ENCODE data around the gene WDR82.

WDR82 gene

GRCh38 chr3:52322466-52322865 is 44.0 kb upstream of the WDR82 start:
- H3K27me3 ChIP-seq (ENCODE audit: insufficient read depth, poor library complexity, severe bottlenecking) = no peaks in the 10 kb centered on the region
- no peak for TF ChIP-seq GABPA (IDR thresholded peaks at IDR 0.05; ENCODE audit: low read depth)
- TF ChIP-seq CTCF (IDR thresholded peaks at IDR 0.05; ENCODE audit: insufficient read depth, low read length) = no peak
- TF ChIP-seq POLR2AphosphoS5 (IDR thresholded peaks at IDR 0.05; ENCODE audit: low read depth) = no peak
- TF ChIP-seq SPI1 (IDR thresholded peaks at IDR 0.05; ENCODE audit: borderline replicate concordance, low read depth) = no peak
- no peak for TF ChIP-seq REST (IDR thresholded peaks at IDR 0.05; ENCODE audit: insufficient replicate concordance, low read depth)
- no peak overlapping the region for H3K27ac ChIP-seq (replicated peaks)
- H3K4me3 ChIP-seq (replicated peaks; ENCODE audit: insufficient read depth, low read length) = no peak overlapping the region
- DNase-seq (ENCODE audit: low read depth in 1 of 2, low spot score in 1 of 2) = no peak

- Histone ChIP-seq H3K27me3 (ENCODE audit: insufficient read depth, poor library complexity, severe bottlenecking) (no peaks in the 10 kb centered on the region), H3K4me3 (replicated peaks; ENCODE audit: insufficient read depth, low read length) (no peak overlapping the region), H3K27ac (replicated peaks) (no peak overlapping the region)
- no peak for TF ChIP-seq CTCF (IDR thresholded peaks at IDR 0.05; ENCODE audit: insufficient read depth, low read length)
- TF ChIP-seq SPI1 (IDR thresholded peaks at IDR 0.05; ENCODE audit: borderline replicate concordance, low read depth) = no peak
- TF ChIP-seq GABPA (IDR thresholded peaks at IDR 0.05; ENCODE audit: low read depth) = no peak
- no peak for TF ChIP-seq POLR2AphosphoS5 (IDR thresholded peaks at IDR 0.05; ENCODE audit: low read depth)
- TF ChIP-seq REST (IDR thresholded peaks at IDR 0.05; ENCODE audit: insufficient replicate concordance, low read depth) = no peak
- no peak for DNase-seq (ENCODE audit: low read depth in 1 of 2, low spot score in 1 of 2)
Measured at GRCh38 chr3:52321481-52321880, 43.0 kb upstream of the WDR82 start.

- DNase-seq (ENCODE audit: low read depth in 1 of 2, low spot score in 1 of 2) = no peak
- no peak overlapping the region for H3K4me3 ChIP-seq (replicated peaks; ENCODE audit: insufficient read depth, low read length)
- H3K27ac ChIP-seq (replicated peaks) = no peak overlapping the region
- H3K27me3 ChIP-seq (ENCODE audit: insufficient read depth, poor library complexity, severe bottlenecking) = no peaks in the 10 kb centered on the region
- TF ChIP-seq GABPA (IDR thresholded peaks at IDR 0.05; ENCODE audit: low read depth) = no peak
- TF ChIP-seq SPI1 (IDR thresholded peaks at IDR 0.05; ENCODE audit: borderline replicate concordance, low read depth) = no peak
- no peak for TF ChIP-seq REST (IDR thresholded peaks at IDR 0.05; ENCODE audit: insufficient replicate concordance, low read depth)
- TF ChIP-seq CTCF (IDR thresholded peaks at IDR 0.05; ENCODE audit: insufficient read depth, low read length) = no peak
Measured at GRCh38 chr3:52319921-52320595, 41.6 kb upstream of the WDR82 start.
